H1 (cell line): ENCODE measurements around the gene TFF2. TPM values are rescaled to one million over a fixed set of nuclear protein-coding genes. Genes with fewer than 3 reads are reported as not detected.
A peak's percentile ranks its signal among the peaks of the same experiment; 100 is the strongest.

ENCODE experiments used
- CTCF ChIA-PET: fragments of 300-600 bp; sonication (Branson Sonifier 250); formaldehyde crosslinking; loops from one replicate; lab custom pipeline; 2021; ENCODE audit not compliant: partially characterized antibody; lab: Charles Lee
- POLR2A ChIA-PET: fragments of 300-600 bp; sonication (Branson Sonifier 250); formaldehyde crosslinking; loops from one replicate; lab custom pipeline; 2021; ENCODE audit warnings: inconsistent platforms; ENCODE audit not compliant: partially characterized antibody; lab: Charles Lee
- DNase-seq, 2 experiments: peaks; one replicate each; pipeline versions ENCODE4 v3.0.0 to v3.0.0-alpha.2; 2010 to 2022; ENCODE audit warnings: low spot score in 2 of 2, low read depth in 1 of 2, mixed read lengths in 1 of 2
- FAIRE-seq: peaks from 2 replicates; lab custom pipeline; 2011; peaks lifted over from hg19 to GRCh38; lab: Jason Lieb, UNC
- H2AFZ ChIP-seq: 2 replicates; pipeline ENCODE4 v1.8.1; 2012; ENCODE audit warnings: low read length, inconsistent platforms
- H2AK5ac ChIP-seq: 2 replicates; pipeline ENCODE4 v1.6.1; 2013; ENCODE audit warnings: low read depth, low read length
- H2BK120ac ChIP-seq: replicated peaks from 2 replicates; pipeline ENCODE3; 2013; ENCODE audit warnings: low read depth, low read length, inconsistent platforms
- H2BK12ac ChIP-seq: 2 replicates; pipeline ENCODE4 v1.6.1; 2013; ENCODE audit warnings: low read depth, low read length
- H2BK15ac ChIP-seq: 2 replicates; pipeline ENCODE4 v1.6.1; 2013; ENCODE audit warnings: low read length
- H2BK20ac ChIP-seq: 2 replicates; pipeline ENCODE4 v1.6.1; 2013; ENCODE audit warnings: low read length
- H2BK5ac ChIP-seq: 2 replicates; pipeline ENCODE4 v1.6.1; 2013; ENCODE audit warnings: low read depth, low read length
- H3K14ac ChIP-seq: 2 replicates; pipeline ENCODE4 v1.6.1; 2013; ENCODE audit warnings: inconsistent platforms; ENCODE audit not compliant: insufficient read length
- H3K18ac ChIP-seq: 2 replicates; pipeline ENCODE4 v1.6.1; 2013; ENCODE audit warnings: low read length; ENCODE audit errors: extremely low read depth
- H3K23ac ChIP-seq: 2 replicates; pipeline ENCODE4 v1.6.1; 2013; ENCODE audit warnings: inconsistent platforms; ENCODE audit not compliant: insufficient read length
- H3K23me2 ChIP-seq: 2 replicates; pipeline ENCODE4 v1.6.1; 2013; ENCODE audit warnings: low read depth, low read length
- H3K27ac ChIP-seq: 2 replicates; pipeline ENCODE4 v1.6.1; 2011; ENCODE audit warnings: low read depth, low read length, inconsistent platforms
- H3K27me3 ChIP-seq, 4 experiments: replicated peaks in 1 of 4; 1 replicate in 1 of 4; 2 replicates in 3 of 4; pipeline versions ENCODE4 v1.6.1 to v1.8.1; 2011 to 2013; ENCODE audit warnings: low read length in 3 of 4, mild to moderate bottlenecking in 3 of 4, inconsistent platforms in 2 of 4, mixed read lengths in 2 of 4, moderate library complexity in 1 of 4; ENCODE audit not compliant: control insufficient read depth in 3 of 4, insufficient read depth in 3 of 4; ENCODE audit errors: extremely low read depth in 1 of 4
- H3K36me3 ChIP-seq, 4 experiments: 2 replicates each; pipeline versions ENCODE4 v1.6.1 to v1.8.1; 2011 to 2013; ENCODE audit warnings: mild to moderate bottlenecking in 4 of 4, low read length in 3 of 4, moderate library complexity in 2 of 4, control low read depth in 1 of 4, inconsistent platforms in 1 of 4; ENCODE audit not compliant: insufficient read depth in 4 of 4, control insufficient read depth in 2 of 4
- H3K4ac ChIP-seq: replicated peaks from 2 replicates; pipeline ENCODE3; 2013; ENCODE audit warnings: low read length, low read depth, mixed read lengths, inconsistent platforms; ENCODE audit not compliant: insufficient read length
- H3K4me1 ChIP-seq, 4 experiments: replicated peaks in 1 of 4; 1 replicate in 1 of 4; 2 replicates in 3 of 4; pipeline versions ENCODE4 v1.6.1 to v1.8.1; 2011 to 2013; ENCODE audit warnings: low read length in 3 of 4, inconsistent platforms in 2 of 4, mixed read lengths in 1 of 4; ENCODE audit not compliant: insufficient read depth in 4 of 4, control insufficient read depth in 3 of 4
- H3K4me2 ChIP-seq, 2 experiments: 2 replicates each; pipeline versions ENCODE4 v1.6.1 to v1.8.1; 2011 to 2013; ENCODE audit warnings: low read depth in 2 of 2, low read length in 2 of 2, control low read depth in 1 of 2, inconsistent platforms in 1 of 2, mild to moderate bottlenecking in 1 of 2; ENCODE audit not compliant: insufficient read depth in 1 of 2
- H3K4me3 ChIP-seq, 4 experiments: fragments of 200-600, 300-600 bp in 1 of 4; sonication (generic), shearing (Covaris generic), sonication (Bioruptor Twin) in 1 of 4; 2 replicates each; pipeline versions ENCODE4 v1.5.1 to v1.8.1; 2011 to 2016; ENCODE audit warnings: low read length in 4 of 4, low read depth in 3 of 4, control low read depth in 2 of 4, inconsistent platforms in 2 of 4, mild to moderate bottlenecking in 2 of 4, mixed read lengths in 1 of 4, moderate library complexity in 1 of 4; ENCODE audit not compliant: insufficient read depth in 2 of 4; ENCODE audit errors: extremely low read depth in 1 of 4
- H3K56ac ChIP-seq: replicated peaks from 2 replicates; pipeline ENCODE3; 2013; ENCODE audit warnings: low read depth, mild to moderate bottlenecking, mixed read lengths, low read length, inconsistent platforms; ENCODE audit not compliant: insufficient read length
- H3K79me1 ChIP-seq: 2 replicates; pipeline ENCODE4 v1.6.1; 2013; ENCODE audit warnings: low read depth, low read length, control low read depth
- H3K79me2 ChIP-seq, 2 experiments: 2 replicates each; pipeline versions ENCODE4 v1.6.1 to v1.8.1; 2012 to 2013; ENCODE audit warnings: low read length in 2 of 2, mild to moderate bottlenecking in 2 of 2, inconsistent platforms in 1 of 2; ENCODE audit not compliant: insufficient read depth in 2 of 2, control insufficient read depth in 1 of 2
- H3K9ac ChIP-seq, 4 experiments: replicated peaks in 1 of 4; 1 replicate in 1 of 4; 2 replicates in 3 of 4; pipeline versions ENCODE4 v1.6.1 to v1.8.1; 2011 to 2013; ENCODE audit warnings: low read depth in 3 of 4, low read length in 3 of 4, control low read depth in 2 of 4, mild to moderate bottlenecking in 2 of 4, moderate library complexity in 2 of 4, inconsistent platforms in 1 of 4; ENCODE audit errors: extremely low read depth in 1 of 4
- H3K9me3 ChIP-seq, 2 experiments: 2 replicates each; pipeline versions ENCODE4 v1.6.1 to v1.8.1; 2012 to 2013; ENCODE audit warnings: mild to moderate bottlenecking in 2 of 2, moderate library complexity in 2 of 2, control low read depth in 1 of 2, inconsistent platforms in 1 of 2, low read depth in 1 of 2, low read length in 1 of 2, mixed read lengths in 1 of 2; ENCODE audit not compliant: insufficient read depth in 2 of 2
- H4K20me1 ChIP-seq, 2 experiments: replicated peaks in 1 of 2; 2 replicates each; pipeline versions ENCODE3 to v1.8.1; 2011 to 2013; ENCODE audit warnings: inconsistent platforms in 2 of 2, low read length in 2 of 2, mild to moderate bottlenecking in 1 of 2; ENCODE audit not compliant: insufficient read depth in 2 of 2, control insufficient read depth in 1 of 2
- H4K5ac ChIP-seq: 2 replicates; pipeline ENCODE4 v1.6.1; 2013; ENCODE audit warnings: low read length, low read depth, mixed read lengths, inconsistent platforms; ENCODE audit not compliant: insufficient read length
- H4K8ac ChIP-seq: 2 replicates; pipeline ENCODE4 v1.8.0; 2013; ENCODE audit warnings: mild to moderate bottlenecking, moderate library complexity, low read length, inconsistent platforms; ENCODE audit not compliant: insufficient read depth; ENCODE audit errors: extremely low read depth
- H4K91ac ChIP-seq: replicated peaks from 2 replicates; pipeline ENCODE3; 2013; ENCODE audit warnings: low read length, mixed read lengths, inconsistent platforms; ENCODE audit not compliant: insufficient read length
- ATF3 ChIP-seq: IDR thresholded peaks from 2 replicates; pipeline ENCODE4 v1.6.1; 2011; ENCODE audit warnings: low read depth, mild to moderate bottlenecking, low read length; ENCODE audit not compliant: insufficient read depth
- BCL11A ChIP-seq, 2 experiments: IDR thresholded peaks; one replicate each; pipeline ENCODE4 v1.6.1; 2011; ENCODE audit warnings: low read depth in 2 of 2, low read length in 2 of 2, mild to moderate bottlenecking in 2 of 2
- CBX8 ChIP-seq: fragments of 300-800, 300-1000 bp; sonication (generic); IDR thresholded peaks from 2 replicates; pipeline ENCODE4 v1.7.1; 2016; ENCODE audit warnings: low read depth, low read length, borderline replicate concordance
- CHD1 ChIP-seq: IDR thresholded peaks from 2 replicates; pipeline ENCODE4 v1.6.1; 2012; ENCODE audit warnings: low read depth, low read length, improper control_type of control experiment
- E2F6 ChIP-seq: IDR thresholded peaks from 2 replicates; pipeline ENCODE4 v1.6.1; 2012; ENCODE audit warnings: inconsistent platforms
- HDAC2 ChIP-seq, 2 experiments: fragments of 300-600 bp in 1 of 2; sonication (generic) in 1 of 2; IDR thresholded peaks; 2 replicates each; pipeline ENCODE4 v1.6.1; 2011 to 2012; ENCODE audit warnings: low read depth in 2 of 2, low read length in 2 of 2, mild to moderate bottlenecking in 2 of 2, moderate library complexity in 2 of 2, borderline replicate concordance in 1 of 2, inconsistent platforms in 1 of 2
- JUND ChIP-seq: IDR thresholded peaks from 2 replicates; pipeline ENCODE4 v1.6.1; 2011; ENCODE audit warnings: mild to moderate bottlenecking, improper control_type of control experiment, low read length
- NANOG ChIP-seq: IDR thresholded peaks from 2 replicates; pipeline ENCODE4 v1.6.1; 2011; ENCODE audit warnings: low read length, low read depth, mild to moderate bottlenecking, inconsistent platforms; ENCODE audit not compliant: insufficient read depth, poor library complexity, severe bottlenecking
- POLR2A ChIP-seq, 2 experiments: IDR thresholded peaks; 1 replicate in 1 of 2; 2 replicates in 1 of 2; pipeline ENCODE4 v1.6.1; 2011; ENCODE audit warnings: low read depth in 2 of 2, low read length in 2 of 2, mild to moderate bottlenecking in 2 of 2; ENCODE audit errors: control extremely low read depth in 1 of 2
- SIN3A ChIP-seq, 2 experiments: IDR thresholded peaks in 1 of 2; conservative IDR thresholded peaks in 1 of 2; 2 replicates each; pipeline ENCODE4 v1.6.1; 2011 to 2012; ENCODE audit warnings: low read length in 2 of 2, improper control_type of control experiment in 1 of 2, low read depth in 1 of 2, mild to moderate bottlenecking in 1 of 2
- TBP ChIP-seq: IDR thresholded peaks from 2 replicates; pipeline ENCODE4 v1.6.1; 2011; ENCODE audit warnings: low read depth, low read length, improper control_type of control experiment
- TCF12 ChIP-seq: IDR thresholded peaks from 2 replicates; pipeline ENCODE4 v1.6.1; 2011; ENCODE audit warnings: low read depth, mild to moderate bottlenecking, low read length
- WGBS, 2 experiments: shearing (Covaris generic) in 1 of 2; methylation state at CpG; one replicate each; pipeline versions ENCODE4 v1.1.6 to v1.1.7; 2013 to 2015; ENCODE audit warnings: low lambda C conversion rate in 2 of 2, mixed read lengths in 2 of 2, inconsistent platforms in 1 of 2, low coverage in 1 of 2, missing lambda C conversion rate in 1 of 2; ENCODE audit not compliant: insufficient replicate concordance in 2 of 2, insufficient coverage in 1 of 2, insufficient read length in 1 of 2; ENCODE audit errors: extremely low coverage in 1 of 2, missing lambda C conversion rate in 1 of 2; 5-methylcytosine and 5-hydroxymethylcytosine counted together
- polyA plus RNA-seq, 7 experiments: library from polyadenylated mRNA; depleted of rRNA in 3 of 7; stranded (reverse) in 5 of 7; unstranded in 2 of 7; fragments of >200 nt in 5 of 7; fragments of 200-250 nt in 2 of 7; gene quantifications; 1 replicate in 5 of 7; 2 replicates in 1 of 7; 4 replicates in 1 of 7; pipeline versions ENCODE4 v1.2.1 to v1.2.3, GENCODE V29; 2011 to 2013; ENCODE audit warnings: missing spikeins in 2 of 7, mixed read lengths in 2 of 7
- total RNA-seq: library from RNA; stranded (reverse); fragmentation: NEBNext Ultra II Directional; extraction: Animal tissue kit (Norgen Biotek cat#: 25700); gene quantifications from 2 replicates; pipeline ENCODE4 v1.2.1, GENCODE V29; 2021

Gene TFF2
- total and polyA plus RNA-seq, 2 of the 8 experiments (the other 6 are each of a cell fraction or from before 2014, with no cell fraction given): not detected

GRCh38 chr21:42373908-42374455, 23.2 kb upstream of the TFF2 start:
- no peak overlapping the region for H2AK5ac ChIP-seq
- no peak for FAIRE-seq
- no peaks in the 10 kb centered on the region for H3K9me3 ChIP-seq
- H2BK15ac ChIP-seq: no peak overlapping the region
- H3K56ac ChIP-seq: no peak overlapping the region
- no peak overlapping the region for H2BK120ac ChIP-seq
- H4K8ac ChIP-seq: peak overlapping the region; percentile 53; the same call in 1 of the 2 replicates
- no peaks in the 10 kb centered on the region for H3K36me3 ChIP-seq
- no peak for DNase-seq
- H3K27ac ChIP-seq: no peak overlapping the region
- peaks cover 0 to 2% (median 0%) of the 10 kb centered on the region in 4 experiments; a peak in 1 of 7 replicates for H3K27me3 ChIP-seq
- H3K23me2 ChIP-seq: no peaks in the 10 kb centered on the region
- peaks cover 0 to 7% (median 0%) of the 10 kb centered on the region in 4 experiments; a peak in 5 of 7 replicates for H3K4me1 ChIP-seq
- H3K79me1 ChIP-seq: no peaks in the 10 kb centered on the region
- H3K14ac ChIP-seq: no peak overlapping the region
- H2BK20ac ChIP-seq: no peak overlapping the region
- no peak overlapping the region for H3K18ac ChIP-seq
- H3K23ac ChIP-seq: no peak overlapping the region
- ChIA-PET CTCF (interaction anchor here (0.6 to 3.8 kb wide), 10 partner anchors 8 to 1319 kb away, joined by 3 to 18 read pairs (median 4); no protein-coding TSS in a partner anchor), POLR2A (interaction anchor here (1.2 to 1.8 kb wide), 2 partner anchors 13 to 15 kb away, joined by 3 to 5 read pairs; no protein-coding TSS in a partner anchor)
- no peak overlapping the region for H3K4me2 ChIP-seq
- WGBS, 2 experiments: 94% methylated on average over 16 of the region's 16 CpGs; no CpG with 5 or more reads in 1 of the 2 experiments
- no peak overlapping the region for H3K4ac ChIP-seq
- H2BK5ac ChIP-seq: no peak overlapping the region
- H4K20me1 ChIP-seq: no peaks in the 10 kb centered on the region
- no peaks in the 10 kb centered on the region for H3K79me2 ChIP-seq
- H2BK12ac ChIP-seq: no peak overlapping the region
- H4K5ac ChIP-seq: no peak overlapping the region
- H3K4me3 ChIP-seq: no peak overlapping the region
- H4K91ac ChIP-seq: no peak overlapping the region
- no peak overlapping the region for H2AFZ ChIP-seq
- H3K9ac ChIP-seq: no peak overlapping the region
- TF ChIP-seq NANOG: no peak
- no peak for TF ChIP-seq CBX8
- TF ChIP-seq SIN3A (conservative IDR thresholded peaks at IDR 0.05 in 1 of 2, IDR thresholded peaks at IDR 0.05 in 1 of 2; ENCODE audit: low read depth in 1 of 2, low read length in 2 of 2): no peak
- no peak for TF ChIP-seq TCF12
- TF ChIP-seq ATF3: no peak
- TF ChIP-seq POLR2A (IDR thresholded peaks at IDR 0.05; ENCODE audit: control extremely low read depth in 1 of 2, low read depth in 2 of 2, low read length in 2 of 2): no peak
- no peak for TF ChIP-seq HDAC2 (IDR thresholded peaks at IDR 0.05; ENCODE audit: borderline replicate concordance in 1 of 2, low read depth in 2 of 2, low read length in 2 of 2)
- TF ChIP-seq JUND: no peak
- no peak for TF ChIP-seq E2F6
- no peak for TF ChIP-seq CHD1
- TF ChIP-seq TBP: no peak
- no peak for TF ChIP-seq BCL11A (IDR thresholded peaks at IDR 0.05; ENCODE audit: low read depth in 2 of 2, low read length in 2 of 2)
